Stomach (tissue), 9 donors: ENCODE measurements around the gene FAM107B. TPM values are rescaled to one million over a fixed set of nuclear protein-coding genes. Genes with fewer than 3 reads are reported as not detected.

Experiments used
- DNase-seq, 2 donors: peaks; one replicate each; pipeline versions ENCODE4 v3.0.0 to v3.0.0-alpha.2; 2013 to 2019
- H3K27ac ChIP-seq, 5 donors: fragments of 200-600 bp in 4 of 5; sonication (generic) in 4 of 5; one replicate each; pipeline ENCODE4 v1.5.1; 2013 to 2019; ENCODE audit warnings: mild to moderate bottlenecking in 1 of 5, moderate library complexity in 1 of 5
- H3K27me3 ChIP-seq, 3 donors: fragments of 200-600 bp; sonication (generic); one replicate each; pipeline ENCODE4 v1.5.1; 2017 to 2019; ENCODE audit warnings: mixed run types in 1 of 3
- H3K36me3 ChIP-seq, 4 donors: fragments of 200-600 bp; sonication (generic); 1 replicate in 3 of 4; 2 replicates in 1 of 4; pipeline ENCODE4 v1.5.1; 2016 to 2019
- H3K4me1 ChIP-seq, 4 donors: fragments of 200-600 bp; sonication (generic); one replicate each; pipeline ENCODE4 v1.5.1; 2016 to 2019
- H3K4me3 ChIP-seq, 4 donors: fragments of 200-600 bp; sonication (generic) in 3 of 4; one replicate each; pipeline ENCODE4 v1.5.1; 2016 to 2019; ENCODE audit warnings: mild to moderate bottlenecking in 1 of 4
- H3K9me3 ChIP-seq, 4 donors: fragments of 200-600 bp; sonication (generic); one replicate each; pipeline ENCODE4 v1.5.1; 2016 to 2019
- CTCF ChIP-seq, 7 experiments: fragments of 450-650 bp in 4 of 7; fragments of 200-600 bp in 3 of 7; sonication (generic) in 3 of 7; IDR thresholded peaks; one replicate each; pipeline ENCODE4 v1.5.1; 2016 to 2019; ENCODE audit warnings: antibody characterized with exemption in 7 of 7, control low read depth in 2 of 7, mild to moderate bottlenecking in 1 of 7
- EP300 ChIP-seq: sonication (generic); formaldehyde crosslinking; IDR thresholded peaks from one replicate; pipeline ENCODE4 v1.6.1; 2017; ENCODE audit warnings: antibody characterized with exemption
- POLR2A ChIP-seq, 4 donors: fragments of 450-650 bp; IDR thresholded peaks; one replicate each; pipeline ENCODE4 v1.6.1; 2016; ENCODE audit warnings: antibody characterized with exemption in 4 of 4, control low read depth in 2 of 4, mild to moderate bottlenecking in 1 of 4, moderate library complexity in 1 of 4
- POLR2AphosphoS5 ChIP-seq, 3 donors: sonication (generic); formaldehyde crosslinking; IDR thresholded peaks; one replicate each; pipeline ENCODE4 v1.6.1; 2016; ENCODE audit warnings: antibody characterized with exemption in 3 of 3
- WGBS, 5 donors: extraction: QIAGEN DNeasy Blood & Tissue Kit in 3 of 5; methylation state at CpG; one replicate each; pipeline versions ENCODE4 v1.1.5 to v1.1.7; 2013 to 2018; 5-methylcytosine and 5-hydroxymethylcytosine counted together
- intact Hi-C: fragments of 100-400 bp; cut with DNase I; formaldehyde crosslinking; loops from one replicate; pipeline ENCODE4 v1.15.1; 2023; ENCODE audit warnings: low total_unique reads
- polyA plus RNA-seq, 3 donors: library from polyadenylated mRNA; stranded (reverse); fragments of 200-250 nt; gene quantifications; one replicate each; pipeline ENCODE4 v1.2.3, GENCODE V29; 2013
- total RNA-seq, 5 donors: library from RNA; depleted of rRNA; stranded (reverse); fragments of >200 nt; gene quantifications; one replicate each; pipeline versions ENCODE4 v1.1.0 to v1.2.3, GENCODE V29; 2014 to 2016
- donor health status: healthy with polysubstance abuse.
- donor health status: Bipolar disorder and iron deficiency.
- donor health status: healthy.

The FAM107B gene
- total and polyA plus RNA-seq, 8 donors = 18.7 to 397 (median 160) TPM

GRCh38 chr10:14740684-14741247 is 33.9 kb downstream of the FAM107B start:
- intact Hi-C loops = no loop called here
- Histone ChIP-seq H3K9me3 (no peaks in the 10 kb centered on the region), H3K4me3 (no peak overlapping the region), H3K4me1 (peaks cover 15 to 57% (median 25%) of the 10 kb centered on the region in 4 donors), H3K27me3 (no peaks in the 10 kb centered on the region), H3K27ac (peak overlapping the region; percentile 9 to 63 (median 27)), H3K36me3 (no peaks in the 10 kb centered on the region)
- WGBS, 5 donors = 47 to 63% (median 52%) methylated on average over 3 of the region's 3 CpGs
- peak in 1 of 2 donors; percentile 33 for DNase-seq
- TF ChIP-seq POLR2A (IDR thresholded peaks at IDR 0.05) (no peak), POLR2AphosphoS5 (IDR thresholded peaks at IDR 0.05) (no peak), CTCF (IDR thresholded peaks at IDR 0.05) (no peak), EP300 (no peak)

GRCh38 chr10:14737808-14738545 is 36.7 kb downstream of the FAM107B start:
- intact Hi-C loops = no loop called here
- Histone ChIP-seq H3K4me1 (peaks cover 15 to 58% (median 25%) of the 10 kb centered on the region in 4 donors), H3K4me3 (no peak overlapping the region), H3K27me3 (no peaks in the 10 kb centered on the region), H3K9me3 (no peaks in the 10 kb centered on the region), H3K36me3 (no peaks in the 10 kb centered on the region), H3K27ac (peak overlapping the region in 2 of 5 donors; percentile 61 to 69)
- no peak for TF ChIP-seq POLR2AphosphoS5 (IDR thresholded peaks at IDR 0.05)
- no peak for TF ChIP-seq CTCF (IDR thresholded peaks at IDR 0.05)
- TF ChIP-seq POLR2A (IDR thresholded peaks at IDR 0.05) = no peak
- TF ChIP-seq EP300 = no peak
- WGBS, 5 donors = 64 to 74% (median 72%) methylated on average over 11 of the region's 11 CpGs
- DNase-seq = no peak

- intact Hi-C loops = no loop called here
- Histone ChIP-seq H3K27me3 (no peaks in the 10 kb centered on the region), H3K9me3 (no peaks in the 10 kb centered on the region), H3K36me3 (no peaks in the 10 kb centered on the region), H3K27ac (peak overlapping the region; percentile 60 to 69 (median 64)), H3K4me3 (no peak overlapping the region), H3K4me1 (peaks cover 8 to 51% (median 22%) of the 10 kb centered on the region in 4 donors)
- peak in 1 of 2 donors; percentile 77 for DNase-seq
- WGBS, 5 donors = 16 to 35% (median 29%) methylated on average over 4 of the region's 4 CpGs
- no peak for TF ChIP-seq EP300
- no peak for TF ChIP-seq POLR2A (IDR thresholded peaks at IDR 0.05)
- peak in 1 of 3 donors; percentile 17 for TF ChIP-seq POLR2AphosphoS5 (IDR thresholded peaks at IDR 0.05)
Measured at GRCh38 chr10:14736600-14737081, 38.1 kb downstream of the FAM107B start.

GRCh38 chr10:14736043-14736442 is 38.7 kb downstream of the FAM107B start:
- H3K9me3 ChIP-seq = no peaks in the 10 kb centered on the region
- DNase-seq = no peak
- no peaks in the 10 kb centered on the region for H3K27me3 ChIP-seq
- H3K4me1 ChIP-seq = peaks cover 8 to 47% (median 20%) of the 10 kb centered on the region in 4 donors
- intact Hi-C loops = no loop called here
- TF ChIP-seq POLR2AphosphoS5 (IDR thresholded peaks at IDR 0.05) (no peak), CTCF (IDR thresholded peaks at IDR 0.05) (no peak), EP300 (no peak), POLR2A (IDR thresholded peaks at IDR 0.05) (no peak)
- peak overlapping the region in 3 of 5 donors; percentile 61 to 69 (median 66) for H3K27ac ChIP-seq
- no peak overlapping the region for H3K4me3 ChIP-seq
- 84 to 100% (median 93%) methylated on average over 2 of the region's 2 CpGs for WGBS, 5 donors
- H3K36me3 ChIP-seq = no peaks in the 10 kb centered on the region
